NCI-H524 treated with DMSO at 0.1 percent for 48 hours (cell line): ENCODE data around the gene SLC24A3.

ENCODE experiments used
- DNase-seq: peaks from one replicate; lab custom pipeline; 2025; lab: John Stamatoyannopoulos, UW

Gene SLC24A3

GRCh38 chr20:19502169-19502568 is 289.7 kb downstream of the SLC24A3 start:
- DNase-seq: no peak

GRCh38 chr20:19504251-19504650 is 291.8 kb downstream of the SLC24A3 start:
- no peak for DNase-seq

GRCh38 chr20:19506021-19506420 is 293.6 kb downstream of the SLC24A3 start:
- DNase-seq: no peak

- DNase-seq: no peak
Observed at GRCh38 chr20:19508449-19508848, 296.0 kb downstream of the SLC24A3 start.

- no peak for DNase-seq
Observed at GRCh38 chr20:19510611-19511010, 298.2 kb downstream of the SLC24A3 start.

GRCh38 chr20:19511931-19512330 is 299.5 kb downstream of the SLC24A3 start:
- DNase-seq: no peak

- no peak for DNase-seq
Observed at GRCh38 chr20:19512886-19513677, 300.6 kb downstream of the SLC24A3 start.

- no peak for DNase-seq
Observed at GRCh38 chr20:19515074-19515473, 302.6 kb downstream of the SLC24A3 start.

- DNase-seq: no peak
Observed at GRCh38 chr20:19519466-19519865, 307.0 kb downstream of the SLC24A3 start.

- DNase-seq: peak; percentile 28
Observed at GRCh38 chr20:19520261-19520660, 307.8 kb downstream of the SLC24A3 start.

GRCh38 chr20:19522071-19522801 is 309.8 kb downstream of the SLC24A3 start:
- no peak for DNase-seq

GRCh38 chr20:19522836-19523590 is 310.6 kb downstream of the SLC24A3 start:
- DNase-seq: no peak

GRCh38 chr20:19524691-19525090 is 312.2 kb downstream of the SLC24A3 start:
- no peak for DNase-seq

- DNase-seq: no peak
Observed at GRCh38 chr20:19527509-19527908, 315.1 kb downstream of the SLC24A3 start.

GRCh38 chr20:19528286-19529030 is 316.0 kb downstream of the SLC24A3 start:
- no peak for DNase-seq

- DNase-seq: no peak
Observed at GRCh38 chr20:19530006-19530405, 317.6 kb downstream of the SLC24A3 start.

GRCh38 chr20:19531446-19531845 is 319.0 kb downstream of the SLC24A3 start:
- DNase-seq: no peak

- no peak for DNase-seq
Observed at GRCh38 chr20:19538556-19538955, 326.1 kb downstream of the SLC24A3 start.

- no peak for DNase-seq
Observed at GRCh38 chr20:19539191-19539590, 326.7 kb downstream of the SLC24A3 start.

GRCh38 chr20:19540392-19540791 is 327.9 kb downstream of the SLC24A3 start:
- no peak for DNase-seq

- DNase-seq: no peak
Observed at GRCh38 chr20:19543101-19543500, 330.7 kb downstream of the SLC24A3 start.

- DNase-seq: no peak
Observed at GRCh38 chr20:19544684-19545083, 332.2 kb downstream of the SLC24A3 start.
